Measurements from ENCODE around the gene PARP8. TPM values are rescaled to one million over a fixed set of nuclear protein-coding genes. Genes with fewer than 3 reads are reported as not detected.
"Not testable (repeated sequence)": the region's sequence is repeated elsewhere in the genome, so short reads cannot be mapped to it uniquely, and the experiment has no call there.

The PARP8 gene
- total RNA-seq, 1 donor from 2014 or later, result 10.3 TPM

DNA sequence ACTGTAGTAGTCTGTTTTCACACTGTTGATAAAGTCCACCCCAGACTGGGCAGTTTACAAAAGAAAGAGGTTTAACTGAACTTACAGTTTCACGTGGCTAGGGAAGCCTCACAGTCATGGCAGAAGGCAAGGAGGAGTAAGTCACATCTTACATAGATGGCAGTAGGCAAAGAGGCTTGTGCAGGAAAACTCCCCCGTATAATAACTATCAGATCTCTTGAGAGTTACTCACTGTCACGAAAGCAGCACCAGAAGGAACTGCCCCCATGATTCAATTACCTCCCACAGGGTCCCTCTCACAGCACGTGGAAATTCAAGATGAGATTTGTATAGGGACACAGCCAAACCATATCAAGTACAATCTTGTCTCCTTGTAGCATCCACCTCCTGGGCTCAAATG, 21.1 kb downstream of the PARP8 start:
- ATAC-seq, result no peak

DNA sequence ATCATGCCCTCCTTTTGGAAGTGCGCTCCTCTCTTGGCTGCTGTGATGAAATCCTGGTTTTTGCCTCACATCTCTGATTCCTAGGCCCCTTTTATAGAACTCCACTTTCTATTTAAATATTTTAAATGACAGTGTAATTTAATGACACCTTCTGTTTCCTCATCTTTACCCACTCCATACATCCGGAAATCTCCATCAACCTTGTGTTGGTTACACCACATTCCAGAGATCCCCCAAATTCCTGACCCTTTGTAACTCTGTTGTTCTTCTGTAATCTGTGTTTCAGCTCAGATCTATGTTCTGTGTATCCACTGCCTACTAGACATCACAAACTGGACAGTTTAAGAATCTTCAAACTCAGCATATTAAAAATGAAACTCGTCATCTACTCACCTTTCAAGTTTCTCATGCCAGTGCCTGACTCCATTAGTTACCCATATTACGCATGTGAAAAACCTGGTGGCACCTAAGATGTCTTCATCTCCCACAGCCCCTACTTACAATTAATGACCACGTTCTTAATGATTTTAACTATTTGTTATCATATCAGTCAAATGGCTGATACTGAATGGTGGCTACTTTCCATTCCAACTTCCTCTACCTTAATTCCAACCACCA, 25.1 kb downstream of the PARP8 start:
- ATAC-seq, result no peak

DNA sequence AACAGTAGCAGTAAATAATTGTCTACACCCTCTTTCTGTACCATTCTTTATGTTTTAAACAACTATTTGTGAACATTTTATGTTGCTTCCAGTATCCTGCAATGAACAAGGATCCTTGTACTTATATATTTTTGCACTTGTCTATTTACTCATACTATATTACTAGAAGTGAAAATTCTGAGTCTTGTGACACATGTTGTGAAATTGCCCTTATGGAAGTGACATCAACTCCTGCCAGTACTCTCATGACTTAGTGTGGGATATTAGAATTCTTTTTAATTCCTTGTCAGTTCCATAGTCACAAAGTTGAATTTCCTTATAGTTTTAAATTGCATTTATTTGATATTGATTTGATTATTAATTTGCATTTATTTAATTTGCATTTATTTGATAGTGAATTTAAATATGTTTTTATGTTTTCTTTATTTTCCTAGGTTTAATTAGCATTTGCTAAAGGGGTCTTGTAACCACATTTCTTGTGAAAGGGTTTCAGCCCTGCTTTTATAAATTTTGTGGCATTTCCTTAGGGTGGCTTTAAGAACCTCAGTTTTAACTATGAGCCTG, 27.7 kb downstream of the PARP8 start:
- no peak for ATAC-seq

DNA sequence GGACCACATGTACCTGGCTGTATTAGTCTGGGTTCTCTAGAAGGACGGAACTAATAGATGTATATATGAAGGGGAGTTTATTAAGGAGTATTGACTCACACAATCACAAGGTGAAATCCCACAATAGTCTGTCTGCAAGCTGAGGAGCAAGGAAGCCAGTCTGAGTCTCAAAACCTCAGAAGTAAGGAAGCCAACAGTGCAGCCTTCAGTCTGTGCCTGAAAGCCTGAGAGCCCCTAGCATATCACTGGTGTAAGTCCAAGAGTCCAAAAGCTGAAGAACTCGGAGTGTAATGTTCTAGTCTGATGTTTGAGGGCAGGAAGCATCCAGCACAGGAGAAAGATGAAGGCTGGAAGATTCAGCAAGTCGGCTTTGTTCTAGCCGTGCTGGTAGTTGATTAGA, 28.2 kb downstream of the PARP8 start:
- not testable (repeated sequence) for ATAC-seq

DNA sequence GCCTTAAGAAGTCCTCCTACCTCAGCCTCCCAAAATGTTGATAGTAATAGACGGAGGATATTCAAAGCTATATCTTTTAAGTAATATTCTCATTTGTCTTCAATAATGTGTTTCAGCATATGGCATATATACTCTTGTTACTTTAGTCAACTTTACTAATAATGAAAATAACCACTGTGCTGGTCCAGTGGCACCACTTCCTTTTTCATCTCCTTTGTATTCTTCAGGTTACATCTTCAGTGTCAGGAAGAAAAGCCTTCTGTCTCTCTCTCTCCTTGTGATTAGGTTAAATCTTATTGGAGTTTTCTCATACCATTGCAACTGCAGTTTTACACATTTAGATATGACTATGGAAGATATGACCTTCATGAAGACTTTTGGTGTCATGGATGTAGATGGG, 31.3 kb downstream of the PARP8 start:
- no peak for ATAC-seq

DNA sequence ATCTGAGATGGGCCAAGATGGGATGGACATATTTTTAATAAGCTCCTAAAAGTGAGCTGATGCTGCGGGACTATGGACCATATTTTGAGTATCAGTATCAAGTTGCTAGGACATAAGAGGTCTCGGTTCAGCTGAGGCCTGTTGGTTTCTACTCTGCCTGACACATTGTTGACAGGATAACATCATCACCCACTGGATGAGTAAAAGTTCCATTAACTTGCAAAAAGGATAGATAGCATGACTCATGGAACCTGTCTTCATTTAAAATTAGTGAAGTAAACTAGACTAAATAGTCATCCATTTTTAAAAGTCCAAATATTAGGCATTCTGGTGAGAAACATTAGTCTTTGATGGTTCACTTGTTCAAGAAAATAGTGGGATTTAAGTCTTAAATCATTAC, 33.3 kb downstream of the PARP8 start:
- no peak for ATAC-seq

DNA sequence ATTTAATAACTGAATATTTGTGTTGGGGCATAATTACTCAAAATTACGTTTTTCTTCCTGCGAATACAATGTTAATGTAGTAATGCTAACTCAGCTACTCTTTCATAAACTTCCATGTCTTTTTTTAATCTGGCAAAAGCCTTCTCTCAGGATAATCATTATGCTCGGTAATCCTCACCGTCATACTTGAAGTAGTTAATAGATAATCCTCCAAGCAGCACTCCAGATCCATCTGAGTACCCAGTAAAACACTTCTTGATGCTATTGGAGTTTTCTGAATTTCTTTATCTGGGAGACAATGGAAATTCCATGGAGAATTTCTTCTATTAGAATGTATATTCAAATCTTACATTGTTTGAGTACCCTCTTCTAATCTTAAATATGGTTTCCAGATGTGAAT, 34.3 kb downstream of the PARP8 start:
- ATAC-seq, result no peak

DNA sequence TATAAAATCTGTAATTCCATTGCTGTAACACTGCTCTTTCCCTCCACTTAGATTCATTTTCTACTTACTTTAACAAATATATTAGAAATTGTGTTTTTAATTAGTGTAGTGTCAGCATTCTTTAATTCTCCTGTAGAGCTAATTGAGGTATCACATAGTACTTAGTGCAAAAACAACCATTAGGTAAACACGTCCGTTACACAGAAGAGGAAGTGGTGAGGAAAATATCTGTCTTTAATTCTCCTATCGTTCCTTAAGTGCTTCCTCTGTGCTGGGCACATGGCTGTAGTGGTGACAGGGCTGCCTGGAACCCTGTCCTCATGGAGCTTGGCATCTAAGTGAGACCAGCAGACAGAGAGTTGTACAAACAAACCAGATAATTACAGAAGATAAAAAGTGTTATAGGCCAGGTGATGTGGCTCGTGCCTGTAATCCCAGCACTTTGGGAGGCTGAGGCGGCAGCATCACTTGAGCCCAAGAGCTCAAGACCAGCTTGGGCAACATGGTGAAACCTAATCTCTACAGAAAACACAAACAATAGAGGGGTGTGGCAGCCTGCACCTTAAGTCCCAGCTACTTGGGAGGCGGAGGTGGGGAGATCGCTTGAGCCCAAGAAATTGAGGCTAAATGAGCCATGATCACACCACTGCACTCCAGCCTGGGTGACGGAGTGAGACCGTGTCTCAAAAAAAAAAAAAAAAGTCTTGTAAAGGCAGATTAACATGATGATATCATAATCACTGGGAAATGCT, 36.4 kb downstream of the PARP8 start:
- no peak for ATAC-seq

DNA sequence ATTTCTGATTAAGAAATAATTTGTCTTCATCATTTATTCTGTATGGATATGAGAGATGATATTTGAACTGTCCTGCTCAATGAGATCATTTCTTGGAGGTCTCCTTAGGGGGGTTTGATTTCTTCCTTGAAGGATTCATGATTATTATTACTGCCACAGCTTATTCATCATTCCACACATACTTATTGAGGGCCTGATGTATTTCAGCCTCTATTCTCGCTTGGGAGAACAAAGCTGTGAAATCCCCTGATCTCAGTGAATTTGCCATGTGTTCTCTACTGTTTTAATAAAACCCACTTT, 36.9 kb downstream of the PARP8 start:
- no peak for ATAC-seq

DNA sequence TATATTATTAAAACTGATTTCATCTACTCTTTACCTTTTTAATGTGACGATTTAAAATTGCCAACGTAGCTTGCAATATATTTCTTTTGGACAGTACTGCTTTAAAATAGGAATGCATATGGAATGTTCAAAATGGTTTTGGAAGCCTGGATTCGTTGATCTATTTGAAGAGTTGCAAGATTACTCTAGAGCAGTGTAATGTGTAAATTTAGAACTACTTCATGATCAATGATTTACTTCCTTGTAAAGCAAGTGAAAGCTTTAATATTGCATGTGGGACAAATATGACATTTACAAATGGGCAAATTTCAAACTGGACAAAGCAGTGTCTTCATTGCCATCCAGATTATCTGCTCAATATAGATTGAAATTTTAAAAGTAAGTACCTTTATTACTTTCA, 38.3 kb downstream of the PARP8 start:
- ATAC-seq, result no peak

DNA sequence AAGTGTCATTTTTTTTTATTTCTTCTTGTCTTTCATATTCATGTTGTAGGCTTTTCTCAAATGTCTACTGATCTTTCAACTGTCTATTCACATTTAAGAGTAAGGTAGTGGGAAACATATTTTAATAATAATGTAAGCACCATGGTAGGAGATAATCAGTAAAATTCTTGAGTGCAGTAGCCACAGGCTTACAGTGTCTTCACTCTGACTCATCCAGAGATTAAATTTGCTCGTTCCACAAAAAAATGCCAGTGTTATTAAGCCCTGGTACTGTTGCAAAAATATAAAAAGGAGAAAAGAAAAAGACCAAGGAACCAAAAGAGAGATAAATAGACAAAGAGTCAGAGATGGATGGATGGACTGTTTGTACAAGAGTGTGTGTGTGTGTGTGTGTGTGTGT, 43.0 kb downstream of the PARP8 start:
- no peak for ATAC-seq

DNA sequence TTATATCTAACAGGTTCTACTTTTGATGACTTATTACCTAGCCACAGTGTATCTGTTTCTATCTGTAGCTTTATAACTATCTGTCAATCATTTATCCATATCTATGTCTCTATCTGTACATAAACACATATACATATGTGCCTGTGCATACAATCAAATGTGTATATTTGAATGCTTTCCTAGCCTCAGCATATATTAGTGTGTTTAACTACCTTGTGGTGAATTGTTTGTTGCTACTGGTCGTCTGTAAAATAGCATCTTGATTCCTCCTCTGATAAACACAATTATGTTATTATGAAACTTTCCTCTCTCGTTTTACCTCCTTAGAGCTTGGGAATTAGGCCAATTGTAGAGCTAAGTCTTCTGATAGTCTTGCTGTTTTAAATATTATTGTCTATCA, 44.4 kb downstream of the PARP8 start:
- ATAC-seq, result no peak

DNA sequence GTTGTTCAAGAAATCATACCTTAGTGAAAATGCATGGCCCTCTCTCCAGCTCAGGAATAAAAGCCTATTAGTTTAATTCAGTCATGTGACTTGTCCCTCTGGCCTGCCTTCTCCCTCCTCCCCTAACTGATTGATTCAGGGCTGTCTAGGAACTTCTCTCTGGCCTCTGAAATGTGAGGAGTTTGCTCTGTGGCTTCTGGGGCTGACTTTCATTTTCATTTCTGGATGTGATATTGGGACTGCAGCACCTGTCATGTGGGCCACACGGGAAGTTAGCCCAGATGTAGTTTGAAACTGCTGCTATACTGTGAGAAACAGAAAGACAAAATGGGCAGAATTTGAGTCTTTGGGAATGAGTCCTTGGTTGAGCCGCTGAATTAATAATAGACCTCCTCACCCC, 44.8 kb downstream of the PARP8 start:
- ATAC-seq, result peak; percentile 28

DNA sequence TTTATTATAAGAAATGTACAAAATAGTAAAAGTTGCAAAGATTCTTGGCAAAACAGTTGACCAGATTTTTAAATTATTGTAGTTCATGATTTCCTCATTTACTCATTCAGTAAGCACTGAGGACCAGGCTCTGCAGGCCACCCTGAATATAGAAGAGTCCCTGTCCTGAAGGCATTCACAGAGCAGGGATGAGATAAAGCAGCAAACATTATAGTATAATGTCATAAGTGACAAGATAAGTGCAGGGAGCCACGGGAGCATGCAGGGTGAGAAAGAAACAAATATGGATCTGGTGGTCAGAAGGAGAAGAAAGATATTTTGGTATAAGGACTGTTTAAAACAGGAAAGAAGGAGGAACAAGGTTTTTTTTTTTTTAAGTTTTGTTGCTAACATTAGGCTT, 46.0 kb downstream of the PARP8 start:
- no peak for ATAC-seq

DNA sequence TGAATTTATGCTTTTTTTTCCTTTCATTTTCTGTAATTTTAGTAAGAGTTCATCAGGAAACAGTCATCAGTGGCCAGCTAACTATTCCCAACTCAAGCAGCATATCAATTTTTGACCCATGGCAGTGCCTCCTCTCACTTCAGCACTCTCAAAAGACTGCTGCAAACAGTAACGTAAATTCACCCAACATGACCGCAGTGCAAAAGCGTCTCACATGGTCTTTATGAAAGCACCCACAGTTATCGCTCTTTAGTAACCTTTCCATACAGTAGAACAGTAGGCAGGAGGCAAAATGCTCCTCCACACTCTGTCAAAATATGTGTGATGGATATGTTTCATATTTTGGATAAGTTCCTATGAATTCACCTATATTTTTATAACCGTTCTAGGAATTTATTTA, 48.6 kb downstream of the PARP8 start:
- no peak for ATAC-seq

DNA sequence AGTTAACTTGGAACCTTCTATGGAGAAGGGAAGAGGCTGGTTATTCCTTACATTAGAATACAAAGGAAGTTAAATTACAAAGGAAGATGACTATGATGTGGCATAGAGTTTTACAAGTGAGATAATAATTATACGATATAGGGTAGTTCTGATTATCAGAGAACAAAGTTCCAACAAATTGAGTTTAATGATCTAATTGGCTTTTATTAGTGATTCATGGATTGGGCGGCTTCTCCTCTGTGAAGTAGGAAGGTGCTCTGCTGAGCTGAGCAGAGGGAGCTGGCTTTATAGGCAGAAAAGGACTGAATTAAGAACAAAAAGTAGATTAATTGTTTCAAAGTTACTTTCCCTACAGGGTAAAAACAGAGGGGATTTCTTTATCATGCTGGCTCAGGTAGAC, 49.7 kb downstream of the PARP8 start:
- ATAC-seq, result no peak

DNA sequence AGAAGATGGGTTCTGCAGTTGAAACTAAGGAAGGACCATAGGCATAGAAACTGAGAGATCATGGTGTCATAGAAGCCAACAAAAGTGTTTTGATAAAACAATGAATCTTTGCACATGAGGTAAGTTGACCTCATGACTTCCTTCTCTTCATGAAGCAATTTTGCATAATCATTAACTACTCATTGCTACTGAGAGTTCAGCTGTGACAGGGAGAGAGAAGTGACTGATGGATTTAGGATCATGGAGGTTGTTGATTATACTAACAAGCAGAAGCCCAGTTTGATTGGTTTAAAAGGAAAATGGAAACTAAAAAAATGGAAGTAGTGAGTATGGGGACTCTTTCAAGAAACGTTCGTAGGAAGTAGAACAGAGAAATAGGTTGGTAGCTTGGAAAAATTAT, 51.2 kb downstream of the PARP8 start:
- no peak for ATAC-seq

DNA sequence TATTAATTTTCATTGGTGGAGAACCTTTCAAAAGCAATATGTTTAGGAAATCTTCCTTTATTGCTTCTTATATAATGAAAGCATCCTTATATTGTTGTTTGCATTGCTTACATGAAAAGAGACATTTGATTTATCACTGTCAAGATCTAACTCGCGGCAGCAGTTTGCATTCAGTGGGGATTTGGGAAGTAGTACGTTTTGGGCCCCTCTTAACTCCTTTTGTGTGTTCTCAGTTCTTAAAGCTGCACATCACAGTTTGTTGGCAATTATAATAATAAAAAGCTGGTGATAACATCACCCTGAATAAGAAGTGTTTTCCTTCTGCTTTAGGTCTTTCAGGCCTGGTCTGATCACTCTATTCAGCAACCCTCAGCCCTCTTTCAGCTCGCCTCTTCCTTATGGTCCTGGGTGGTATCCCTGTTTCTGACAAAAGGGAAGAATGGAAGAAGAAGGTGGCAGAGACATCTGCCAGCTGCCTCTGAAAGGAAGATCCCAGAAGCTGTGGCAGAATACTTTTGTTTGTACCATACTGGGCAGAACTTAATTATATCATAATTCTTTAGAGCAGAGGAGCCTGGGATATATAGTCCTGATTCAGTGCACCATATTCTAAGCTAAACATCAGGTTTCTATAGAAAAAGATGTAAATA, 53.7 kb downstream of the PARP8 start:
- ATAC-seq, result no peak

DNA sequence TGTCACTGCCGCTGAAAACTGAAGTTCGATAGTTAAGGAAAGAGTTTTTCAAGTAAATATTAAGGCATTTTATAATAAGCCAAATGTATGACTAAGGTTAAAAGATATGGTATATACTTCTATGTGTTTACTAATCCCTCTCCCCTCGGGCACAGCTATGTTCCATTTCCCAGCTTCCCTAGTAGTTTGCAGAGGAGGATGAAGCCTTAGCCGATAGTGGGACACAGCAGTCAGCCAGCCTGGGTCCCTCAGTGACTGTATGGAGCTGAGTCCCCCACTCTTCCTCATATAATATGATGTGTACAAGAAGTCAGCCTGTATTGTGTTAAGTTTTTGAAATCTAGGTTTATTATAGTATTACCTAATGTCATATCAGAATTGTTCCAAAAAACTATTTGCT, 55.8 kb downstream of the PARP8 start:
- no peak for ATAC-seq

DNA sequence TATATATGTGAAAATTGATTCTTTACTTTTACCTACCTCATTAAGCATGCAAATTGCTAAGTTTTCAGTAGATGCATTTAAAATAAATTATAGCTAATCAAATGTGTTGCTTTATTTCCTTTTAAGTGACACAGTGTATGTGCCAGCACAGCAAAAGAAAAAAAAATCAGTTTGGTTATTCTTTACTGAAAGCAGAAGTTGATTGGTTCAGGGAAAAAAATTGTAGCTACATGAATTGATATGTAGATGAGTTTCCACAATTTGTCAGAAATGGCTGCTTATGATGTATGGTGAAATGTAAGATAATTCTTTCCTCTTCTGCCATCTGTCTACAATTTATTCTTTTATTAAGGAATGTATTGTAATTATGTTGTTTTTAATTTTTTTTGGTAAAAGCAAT, 57.8 kb downstream of the PARP8 start:
- no peak for ATAC-seq

DNA sequence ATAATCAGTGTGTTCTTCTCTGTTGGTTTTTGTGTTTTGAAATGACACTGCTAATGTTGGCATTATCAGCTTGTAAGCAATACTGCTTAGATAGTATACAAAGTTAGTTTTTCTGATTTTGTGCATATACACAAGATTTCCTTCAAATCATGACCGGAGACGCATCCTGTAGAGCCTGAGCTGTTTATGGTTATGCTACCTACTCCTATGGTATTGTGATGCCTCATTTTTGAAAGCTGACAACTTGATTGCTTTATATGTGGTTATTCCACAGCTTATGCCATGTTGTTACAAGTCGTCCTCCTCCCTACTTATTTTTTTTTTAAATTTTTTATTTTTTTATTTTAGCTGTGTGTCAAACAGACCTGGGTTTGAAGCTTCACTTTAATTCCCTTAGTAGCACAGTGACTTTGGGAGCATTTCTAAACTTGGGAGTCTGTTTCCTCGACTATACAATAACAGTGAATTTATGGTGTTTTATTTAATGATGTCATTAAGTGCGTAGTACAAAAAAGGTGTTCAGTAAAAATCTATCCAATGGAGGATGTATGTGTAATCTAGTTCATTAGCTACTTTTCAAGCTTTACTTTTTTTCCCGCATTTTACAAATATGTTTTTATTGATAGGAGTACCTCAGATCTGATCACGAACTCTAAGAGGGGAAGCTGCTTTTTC, 59.5 kb downstream of the PARP8 start:
- no peak for ATAC-seq

DNA sequence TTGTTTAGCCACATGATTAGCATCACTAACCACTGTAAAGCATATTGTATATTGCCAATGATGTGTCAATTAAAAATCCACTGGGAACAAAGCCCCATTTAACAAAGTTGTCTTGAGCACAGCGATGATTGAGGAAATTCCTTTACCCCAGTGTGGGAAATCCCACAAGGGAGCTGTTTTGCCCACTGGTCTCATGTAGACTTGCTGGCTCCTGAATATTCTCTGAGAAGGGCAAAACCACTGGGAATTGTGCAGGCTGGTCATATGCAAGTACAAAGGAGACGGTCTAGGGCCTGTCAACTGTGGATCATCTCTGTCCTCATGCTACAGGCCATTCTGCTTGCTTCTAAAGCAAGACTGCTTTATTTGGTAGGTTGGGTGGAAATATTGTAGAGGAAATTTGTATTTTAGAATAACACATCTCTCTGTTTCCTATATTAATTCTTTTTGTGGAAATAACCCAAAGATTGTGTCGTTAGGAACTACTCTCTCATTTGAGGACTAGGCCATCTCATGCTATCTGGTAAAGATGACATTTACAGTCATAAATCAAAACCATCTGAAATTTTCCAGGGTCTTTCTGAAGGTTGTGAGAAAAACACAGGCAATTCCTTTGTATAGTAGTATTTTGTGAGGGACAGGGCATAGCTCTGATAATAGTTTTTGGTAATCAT, 60.2 kb downstream of the PARP8 start:
- ATAC-seq, result no peak

DNA sequence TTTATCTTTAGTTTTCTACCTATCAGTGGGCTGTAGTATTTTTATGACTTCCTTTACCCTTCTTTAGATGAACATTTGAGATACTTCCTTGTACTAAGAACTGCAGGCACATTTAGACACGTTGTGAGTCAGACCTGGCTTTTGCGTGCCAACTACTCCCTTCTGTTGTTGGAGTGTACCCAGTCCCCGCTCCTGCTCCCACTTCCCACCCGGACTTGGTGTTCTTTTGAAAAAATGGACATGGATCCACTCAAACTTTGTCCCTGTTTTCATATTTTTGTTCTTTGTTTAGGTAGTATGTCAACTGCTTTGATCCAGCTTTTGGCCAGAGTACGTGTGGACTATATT, 60.7 kb downstream of the PARP8 start:
- peak; percentile 78 for ATAC-seq
